ENCODE results near the gene SLC26A1. TPM values are rescaled to one million over a fixed set of nuclear protein-coding genes. Genes with fewer than 3 reads are reported as not detected.

SLC26A1 gene
- polyA plus RNA-seq, 1 donor from 2014 or later, result 0.12 TPM

DNA sequence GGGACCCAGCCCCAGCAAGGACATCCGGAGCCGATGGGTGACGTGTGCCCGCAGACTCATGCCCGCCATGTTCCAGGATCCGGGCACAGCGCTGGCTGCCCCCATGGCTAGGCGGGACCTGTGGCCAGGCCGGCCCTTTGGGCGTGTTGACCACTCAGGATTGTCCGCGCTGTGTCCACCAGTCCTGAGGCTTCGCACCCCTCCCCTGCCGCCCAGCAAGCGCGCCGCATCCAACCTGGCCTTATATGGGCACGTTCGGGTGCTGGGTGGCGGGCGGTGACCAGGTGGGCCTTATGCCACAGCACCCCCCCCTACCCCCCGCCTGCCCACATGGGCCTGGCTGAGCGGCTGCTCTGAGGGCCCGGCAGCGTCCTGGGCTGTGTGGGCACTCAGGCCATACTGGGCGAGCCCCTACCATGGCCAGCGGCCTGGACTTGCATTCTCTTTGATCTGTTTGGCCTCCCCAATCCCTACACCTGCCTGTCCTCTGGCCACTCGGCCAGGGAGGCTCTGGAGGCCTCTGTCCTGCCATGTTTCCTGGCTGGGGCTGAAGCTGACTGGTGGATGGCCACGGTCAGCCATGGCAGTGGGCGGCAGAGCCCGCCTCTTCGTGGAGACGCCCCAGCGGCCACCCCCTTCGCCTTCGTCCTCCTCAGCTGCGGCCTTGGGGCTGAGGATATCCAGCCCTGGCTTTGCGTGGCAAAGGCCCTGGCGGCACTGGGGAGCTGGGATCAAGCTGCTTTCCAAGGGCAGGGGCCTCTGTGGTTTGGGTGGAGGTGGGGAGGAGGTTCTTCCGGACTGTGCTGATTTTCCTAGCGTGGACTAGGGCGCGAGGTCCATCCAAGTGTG, 20.2 kb upstream of the SLC26A1 start:
- H3K4me2 ChIP-seq (ENCODE audit: low read length), result no peak overlapping the region
- TF ChIP-seq TAF1 (IDR thresholded peaks at IDR 0.05; ENCODE audit: low read depth) (no peak), CTCF (IDR thresholded peaks at IDR 0.05; ENCODE audit: poor library complexity, severe bottlenecking) (no peak), POLR2AphosphoS5 (IDR thresholded peaks at IDR 0.05) (no peak), REST (IDR thresholded peaks at IDR 0.05; ENCODE audit: borderline replicate concordance) (no peak), EP300 (conservative IDR thresholded peaks at IDR 0.05; ENCODE audit: poor library complexity, severe bottlenecking) (no peak), RAD21 (conservative IDR thresholded peaks at IDR 0.05) (no peak), SMC3 (conservative IDR thresholded peaks at IDR 0.05; ENCODE audit: poor library complexity) (no peak)
- H3K27ac ChIP-seq (ENCODE audit: low read length), result no peak overlapping the region
- peaks cover 28% of the 10 kb centered on the region for H3K27me3 ChIP-seq (ENCODE audit: insufficient read depth, low read depth, low read length)
- no peaks in the 10 kb centered on the region for H3K9me3 ChIP-seq (ENCODE audit: low read length)
- no peak overlapping the region for H3K9ac ChIP-seq (ENCODE audit: low read length)
- H3K36me3 ChIP-seq (ENCODE audit: insufficient read depth, low read length), result no peaks in the 10 kb centered on the region
- H3K79me2 ChIP-seq (replicated peaks; ENCODE audit: insufficient read depth, low read length), result no peaks in the 10 kb centered on the region
- H3K9me2 ChIP-seq (ENCODE audit: insufficient read depth, low read length), result no peaks in the 10 kb centered on the region
- H2AFZ ChIP-seq (ENCODE audit: low read depth, low read length), result no peak overlapping the region
- H3K4me3 ChIP-seq (ENCODE audit: low read length), result no peak overlapping the region
- no peaks in the 10 kb centered on the region for H3F3A ChIP-seq (ENCODE audit: insufficient read depth, low read length, poor library complexity, severe bottlenecking)
- H4K20me1 ChIP-seq (ENCODE audit: insufficient read depth), result no peaks in the 10 kb centered on the region

DNA sequence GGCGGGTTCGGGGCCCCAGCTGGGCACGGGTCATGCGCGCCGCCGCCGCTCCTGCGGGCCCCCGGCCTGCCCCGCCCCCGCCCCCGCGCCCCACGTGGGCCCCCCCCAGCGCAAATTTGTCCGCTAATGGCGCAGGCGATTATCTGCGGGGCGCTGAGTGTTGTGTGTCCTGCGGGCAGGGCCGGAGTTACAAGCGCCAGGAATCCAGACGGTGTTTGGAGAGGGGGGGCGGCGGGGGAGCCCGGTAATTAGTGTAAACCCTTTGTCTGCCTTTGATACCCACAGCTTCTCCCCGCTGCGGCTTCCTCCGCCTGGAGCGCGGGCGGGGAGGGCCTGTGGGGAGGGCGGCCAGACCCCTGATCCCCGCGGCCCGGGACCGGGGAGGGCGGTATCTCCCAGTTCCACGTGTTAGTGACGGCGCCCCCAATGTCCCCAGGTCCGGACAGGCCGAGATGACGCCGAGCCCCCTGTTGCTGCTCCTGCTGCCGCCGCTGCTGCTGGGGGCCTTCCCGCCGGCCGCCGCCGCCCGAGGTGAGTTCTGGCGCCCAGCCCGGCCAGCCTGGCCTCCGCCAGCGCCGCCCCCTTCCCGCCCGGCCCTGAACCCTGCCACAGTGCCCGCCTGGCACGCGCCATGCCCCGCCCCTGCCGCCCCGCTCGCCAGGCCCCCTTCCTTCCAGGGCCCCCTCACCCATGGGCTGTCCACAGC, 19.0 kb upstream of the SLC26A1 start:
- Histone ChIP-seq H4K20me1 (ENCODE audit: insufficient read depth) (no peaks in the 10 kb centered on the region), H3K4me3 (ENCODE audit: low read length) (no peak overlapping the region), H3K36me3 (ENCODE audit: insufficient read depth, low read length) (no peaks in the 10 kb centered on the region), H3F3A (ENCODE audit: insufficient read depth, low read length, poor library complexity, severe bottlenecking) (no peaks in the 10 kb centered on the region), H3K9me2 (ENCODE audit: insufficient read depth, low read length) (no peaks in the 10 kb centered on the region), H3K9ac (ENCODE audit: low read length) (no peak overlapping the region), H3K4me2 (ENCODE audit: low read length) (no peak overlapping the region), H3K79me2 (replicated peaks; ENCODE audit: insufficient read depth, low read length) (no peaks in the 10 kb centered on the region), H3K27me3 (ENCODE audit: insufficient read depth, low read depth, low read length) (peaks cover 32% of the 10 kb centered on the region), H3K27ac (ENCODE audit: low read length) (no peak overlapping the region), H3K9me3 (ENCODE audit: low read length) (no peaks in the 10 kb centered on the region), H2AFZ (ENCODE audit: low read depth, low read length) (no peak overlapping the region)
- TF ChIP-seq POLR2AphosphoS5 (IDR thresholded peaks at IDR 0.05) (no peak), EZH2 (IDR thresholded peaks at IDR 0.05; ENCODE audit: borderline replicate concordance, insufficient read depth, low read length, poor library complexity, severe bottlenecking) (peak; percentile 39)

All from neural cell (in vitro differentiated cells).